ENCODE measurements around the gene NANOS3. TPM values are rescaled to one million over a fixed set of nuclear protein-coding genes. Genes with fewer than 3 reads are reported as not detected.

Gene NANOS3
- total RNA-seq, 2 experiments from 2014 or later = 1.1 to 2.8 TPM

DNA sequence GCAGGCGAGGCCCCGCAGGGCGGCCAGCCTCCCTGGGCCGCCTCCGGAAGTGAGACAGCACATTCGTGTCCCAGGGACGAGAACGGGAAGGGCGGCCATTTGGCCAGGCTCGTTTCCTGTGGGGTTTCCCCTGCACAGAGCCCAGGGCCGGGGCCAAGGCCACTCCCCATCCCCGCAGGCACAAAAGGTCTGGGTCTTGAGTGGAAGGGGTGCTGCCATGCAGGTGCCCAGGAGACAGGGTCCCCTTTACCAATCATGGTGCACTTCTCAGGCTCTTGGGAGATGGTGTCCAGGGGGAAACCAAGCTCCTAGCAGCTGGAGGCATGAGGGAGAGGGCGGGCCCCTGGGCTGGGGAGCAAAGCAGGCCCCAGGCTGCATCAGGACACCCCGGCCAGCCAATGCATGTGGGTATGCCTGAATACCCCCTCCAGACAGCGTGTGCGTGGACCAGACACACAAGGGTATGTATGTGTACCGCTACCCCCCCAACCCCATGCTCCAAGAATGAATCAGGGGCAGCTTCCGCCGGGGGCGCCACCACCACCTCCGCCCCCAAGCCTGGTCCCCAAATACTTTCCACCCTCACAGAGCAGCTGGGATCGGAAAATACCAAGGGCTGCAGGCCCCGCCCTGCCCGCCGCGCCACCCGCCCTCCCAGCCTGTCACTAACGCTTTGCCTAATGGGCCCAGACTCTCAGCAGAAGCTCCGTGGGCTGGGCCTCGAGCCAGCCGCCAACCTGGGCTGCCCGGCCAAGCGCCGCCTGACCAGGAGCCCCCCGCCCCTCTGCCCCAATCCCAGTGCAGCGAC, 37.6 kb upstream of the NANOS3 start:
- ATAC-seq (peak; percentile 37), DNase-seq (peak; percentile 94)
- CTCF ChIA-PET = interaction anchor here (0.8 to 5.9 kb wide), 4 partner anchors 23 to 50 kb away, joined by 3 to 50 read pairs (median 22); partner anchors contain the start of gene ZSWIM4
- H3K4me3 Mint-ChIP-seq = peak overlapping the region; percentile 90
- peaks cover 46% of the 10 kb centered on the region for H3K36me3 Mint-ChIP-seq
- H3K9me3 Mint-ChIP-seq (ENCODE audit: low read depth) = no peaks in the 10 kb centered on the region
- peaks cover 45% of the 10 kb centered on the region for H3K4me1 Mint-ChIP-seq
- H3K27me3 Mint-ChIP-seq = no peaks in the 10 kb centered on the region
- H3K27ac Mint-ChIP-seq = peak overlapping the region; percentile 95

- CTCF ChIA-PET = interaction anchor here (0.6 to 5.9 kb wide), 5 partner anchors 22 to 297 kb away, joined by 3 to 50 read pairs (median 3); partner anchors contain the start of genes ASF1B and ZSWIM4
- peaks cover 42% of the 10 kb centered on the region for H3K36me3 Mint-ChIP-seq
- H3K27ac Mint-ChIP-seq = peak overlapping the region; percentile 95
- H3K4me3 Mint-ChIP-seq = peak overlapping the region; percentile 90
- no peaks in the 10 kb centered on the region for H3K9me3 Mint-ChIP-seq (ENCODE audit: low read depth)
- no peaks in the 10 kb centered on the region for H3K27me3 Mint-ChIP-seq
- DNase-seq (no peak), ATAC-seq (no peak)
- H3K4me1 Mint-ChIP-seq = peaks cover 47% of the 10 kb centered on the region
Observed at GRCh38 chr19:13839938-13840304, 37.0 kb upstream of the NANOS3 start.

- Mint-ChIP-seq H3K4me3 (peak overlapping the region; percentile 90), H3K36me3 (peaks cover 39% of the 10 kb centered on the region), H3K27ac (peak overlapping the region; percentile 95), H3K9me3 (ENCODE audit: low read depth) (no peaks in the 10 kb centered on the region), H3K27me3 (no peaks in the 10 kb centered on the region), H3K4me1 (peaks cover 46% of the 10 kb centered on the region)
- CTCF ChIA-PET = interaction anchor here (0.6 to 5.9 kb wide), 6 partner anchors 11 to 296 kb away, joined by 3 to 50 read pairs (median 4); partner anchors contain the start of genes ASF1B and ZSWIM4
- DNase-seq (peak; percentile 71), ATAC-seq (peak; percentile 4)
Observed at GRCh38 chr19:13840305-13841085, 36.4 kb upstream of the NANOS3 start.

GRCh38 chr19:13841086-13841961, 35.6 kb upstream of the NANOS3 start:
- DNase-seq (no peak), ATAC-seq (peak; percentile 1)
- H3K27me3 Mint-ChIP-seq = no peaks in the 10 kb centered on the region
- peaks cover 46% of the 10 kb centered on the region for H3K4me1 Mint-ChIP-seq
- CTCF ChIA-PET = interaction anchor here (0.6 to 1.1 kb wide), 5 partner anchors 11 to 987 kb away, joined by 3 to 7 read pairs (median 4); partner anchors contain the start of gene ASF1B
- peaks cover 33% of the 10 kb centered on the region for H3K36me3 Mint-ChIP-seq
- peak overlapping the region; percentile 95 for H3K27ac Mint-ChIP-seq
- H3K4me3 Mint-ChIP-seq = peak overlapping the region; percentile 90
- no peaks in the 10 kb centered on the region for H3K9me3 Mint-ChIP-seq (ENCODE audit: low read depth)

DNA sequence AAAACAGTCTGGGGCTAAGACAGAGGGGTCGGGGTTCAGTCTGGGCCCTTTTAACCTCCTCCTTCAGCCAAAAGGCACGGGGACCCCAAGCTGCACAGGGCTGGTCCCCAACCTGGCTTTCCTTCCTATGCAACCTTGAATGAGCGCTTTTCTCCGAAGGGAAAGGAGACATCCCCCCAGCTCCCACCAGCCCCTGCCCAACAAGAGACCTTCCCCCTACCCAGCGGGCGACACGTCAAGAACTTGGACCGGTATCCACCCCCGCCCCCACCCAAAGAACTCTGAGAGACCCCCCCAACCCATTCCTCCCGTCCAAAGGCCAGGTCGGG, 35.0 kb upstream of the NANOS3 start:
- CTCF ChIA-PET = interaction anchor here (0.6 to 1.1 kb wide), 4 partner anchors 10 to 988 kb away, joined by 3 to 7 read pairs (median 4); no protein-coding TSS in a partner anchor
- Mint-ChIP-seq H3K27me3 (no peaks in the 10 kb centered on the region), H3K36me3 (peaks cover 33% of the 10 kb centered on the region), H3K4me3 (peak overlapping the region; percentile 90), H3K9me3 (ENCODE audit: low read depth) (no peaks in the 10 kb centered on the region), H3K4me1 (peaks cover 49% of the 10 kb centered on the region), H3K27ac (peak overlapping the region; percentile 95)
- ATAC-seq (no peak), DNase-seq (no peak)

DNA sequence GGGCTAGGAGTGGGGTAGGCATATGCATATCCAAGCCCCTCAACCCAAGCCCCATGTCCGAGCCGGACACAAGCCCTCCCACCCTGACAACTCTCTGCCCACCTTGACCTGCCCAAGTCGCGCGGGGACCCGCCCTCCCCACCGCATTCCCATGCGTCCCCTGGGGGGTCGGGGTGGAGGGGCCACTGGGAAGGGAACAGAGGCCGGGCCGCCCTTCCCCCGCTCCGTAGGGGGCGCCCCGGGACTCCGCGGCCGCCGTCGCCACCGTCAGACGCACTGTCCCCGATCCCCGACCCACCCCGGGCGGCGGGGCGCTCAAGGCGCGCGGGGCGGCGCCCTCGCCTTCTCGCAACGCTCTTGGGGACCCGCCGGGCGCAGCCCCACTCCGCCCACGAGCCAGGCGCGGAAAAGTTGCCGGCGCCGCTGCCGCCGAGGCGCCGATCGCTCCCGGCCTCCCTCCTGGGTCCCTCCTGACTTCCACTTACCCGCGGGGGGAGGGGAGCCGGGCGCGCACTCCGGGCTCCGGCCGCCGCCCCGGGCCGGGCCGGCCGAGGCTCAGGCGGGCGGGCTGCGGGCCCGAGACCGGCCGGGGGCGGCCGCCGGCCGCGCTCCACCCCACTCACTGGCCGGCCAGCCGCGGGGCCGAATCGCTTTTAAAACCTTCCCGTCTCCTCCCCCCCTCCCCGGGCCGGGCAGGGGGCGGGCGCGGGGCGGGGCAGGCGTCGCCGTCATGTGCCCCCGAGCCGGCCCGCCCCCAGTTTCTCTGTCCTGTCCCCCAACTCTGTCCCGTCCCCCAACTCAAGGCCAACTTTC, 34.4 kb upstream of the NANOS3 start:
- CTCF ChIA-PET = interaction anchor here (1.1 kb wide), 1 partner anchor 19 kb away, joined by 7 read pairs; no protein-coding TSS in a partner anchor
- Mint-ChIP-seq H3K27me3 (no peaks in the 10 kb centered on the region), H3K4me1 (peaks cover 46% of the 10 kb centered on the region), H3K27ac (peak overlapping the region; percentile 95), H3K36me3 (peaks cover 30% of the 10 kb centered on the region), H3K4me3 (peak overlapping the region; percentile 90), H3K9me3 (ENCODE audit: low read depth) (no peaks in the 10 kb centered on the region)
- DNase-seq = peak; percentile 83
- peak; percentile 6 for ATAC-seq

GRCh38 chr19:13843104-13843921, 33.6 kb upstream of the NANOS3 start:
- Mint-ChIP-seq H3K27me3 (no peaks in the 10 kb centered on the region), H3K4me1 (peaks cover 42% of the 10 kb centered on the region), H3K36me3 (peaks cover 26% of the 10 kb centered on the region), H3K27ac (peak overlapping the region; percentile 92), H3K9me3 (ENCODE audit: low read depth) (no peaks in the 10 kb centered on the region), H3K4me3 (peak overlapping the region; percentile 90)
- ATAC-seq (no peak), DNase-seq (no peak)
- CTCF ChIA-PET = interaction anchor here (1.7 kb wide), 1 partner anchor 18 kb away, joined by 4 read pairs; no protein-coding TSS in a partner anchor

DNA sequence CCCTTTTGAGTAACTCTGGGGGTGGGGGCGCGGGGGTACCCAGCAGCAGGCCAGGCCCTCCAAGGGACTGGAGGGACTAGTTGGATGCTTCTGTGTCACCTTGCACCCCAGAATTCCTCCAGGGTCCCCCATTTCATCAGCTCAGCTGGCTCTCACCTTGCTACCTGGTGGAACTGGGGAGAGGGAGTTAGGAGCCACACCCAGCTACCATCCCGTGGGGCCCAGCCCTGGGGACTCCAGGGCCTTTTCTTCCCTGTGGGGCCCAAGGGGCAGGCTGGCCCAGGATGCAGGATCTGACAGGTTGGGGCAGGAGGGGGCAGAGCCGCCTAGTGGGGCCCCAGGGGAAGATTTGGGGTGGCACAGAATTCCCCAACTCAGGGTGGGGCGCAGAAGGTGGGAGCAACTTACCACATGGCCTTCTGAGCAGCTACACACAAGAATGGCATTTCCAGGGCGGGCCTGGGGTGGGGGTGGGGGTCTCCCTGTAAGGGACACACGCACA, 32.8 kb upstream of the NANOS3 start:
- ATAC-seq (no peak), DNase-seq (no peak)
- no peaks in the 10 kb centered on the region for H3K27me3 Mint-ChIP-seq
- no peaks in the 10 kb centered on the region for H3K9me3 Mint-ChIP-seq (ENCODE audit: low read depth)
- peaks cover 20% of the 10 kb centered on the region for H3K36me3 Mint-ChIP-seq
- H3K27ac Mint-ChIP-seq = peak overlapping the region; percentile 76
- H3K4me1 Mint-ChIP-seq = peaks cover 38% of the 10 kb centered on the region
- CTCF ChIA-PET = interaction anchor here (1.7 kb wide), 1 partner anchor 17 kb away, joined by 4 read pairs; no protein-coding TSS in a partner anchor
- no peak overlapping the region for H3K4me3 Mint-ChIP-seq

DNA sequence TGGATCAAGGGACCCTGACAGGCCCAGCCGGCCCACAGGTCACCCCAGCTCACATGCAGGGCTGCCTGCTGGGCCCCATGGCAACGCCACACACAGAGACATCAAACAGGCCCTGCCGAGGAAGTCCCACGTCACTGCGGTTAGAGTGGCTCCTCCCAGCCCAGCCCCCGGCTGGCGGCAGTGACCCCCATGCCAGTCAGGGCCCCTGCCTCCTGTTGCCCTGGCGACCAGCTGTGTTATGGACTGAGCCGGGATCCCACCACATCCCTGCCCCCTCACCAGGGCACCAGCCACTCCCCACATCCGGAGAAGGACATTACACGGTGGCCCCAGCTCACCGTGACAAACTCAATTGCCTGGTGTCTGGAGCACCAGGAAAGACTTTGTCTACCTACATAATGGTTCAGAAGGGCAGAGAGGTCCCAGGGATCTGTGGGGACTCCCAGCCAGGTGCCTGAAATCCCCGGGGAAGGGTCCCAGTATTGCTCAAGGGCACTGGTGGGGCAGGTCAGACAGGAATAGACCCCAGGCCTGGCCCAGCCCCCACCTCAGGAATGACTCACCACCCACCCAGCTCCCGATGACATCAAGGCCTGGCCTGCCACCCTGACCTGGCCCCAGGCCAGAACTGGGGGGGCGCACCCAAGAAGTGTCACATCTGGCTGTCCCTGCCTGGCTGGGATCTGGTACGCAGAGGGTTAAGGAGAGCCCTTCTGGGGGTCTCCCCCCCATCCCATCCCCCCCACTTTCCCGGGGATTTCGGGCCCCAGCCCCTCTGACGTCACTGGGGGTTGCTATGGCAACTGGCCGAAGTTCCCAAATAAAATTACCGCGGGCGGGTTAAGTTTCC, 30.2 kb upstream of the NANOS3 start:
- Mint-ChIP-seq H3K36me3 (peaks cover 2% of the 10 kb centered on the region), H3K4me3 (peak overlapping the region; percentile 73), H3K9me3 (ENCODE audit: low read depth) (no peaks in the 10 kb centered on the region), H3K4me1 (peaks cover 49% of the 10 kb centered on the region), H3K27me3 (no peaks in the 10 kb centered on the region), H3K27ac (peak overlapping the region; percentile 95)
- CTCF ChIA-PET = interaction anchor here (0.8 to 9.2 kb wide), 8 partner anchors 10 to 230 kb away, joined by 3 to 91 read pairs (median 10); partner anchors contain the start of genes C19orf53 and MISP3
- DNase-seq (peak; percentile 98), ATAC-seq (peak; percentile 61)

DNA sequence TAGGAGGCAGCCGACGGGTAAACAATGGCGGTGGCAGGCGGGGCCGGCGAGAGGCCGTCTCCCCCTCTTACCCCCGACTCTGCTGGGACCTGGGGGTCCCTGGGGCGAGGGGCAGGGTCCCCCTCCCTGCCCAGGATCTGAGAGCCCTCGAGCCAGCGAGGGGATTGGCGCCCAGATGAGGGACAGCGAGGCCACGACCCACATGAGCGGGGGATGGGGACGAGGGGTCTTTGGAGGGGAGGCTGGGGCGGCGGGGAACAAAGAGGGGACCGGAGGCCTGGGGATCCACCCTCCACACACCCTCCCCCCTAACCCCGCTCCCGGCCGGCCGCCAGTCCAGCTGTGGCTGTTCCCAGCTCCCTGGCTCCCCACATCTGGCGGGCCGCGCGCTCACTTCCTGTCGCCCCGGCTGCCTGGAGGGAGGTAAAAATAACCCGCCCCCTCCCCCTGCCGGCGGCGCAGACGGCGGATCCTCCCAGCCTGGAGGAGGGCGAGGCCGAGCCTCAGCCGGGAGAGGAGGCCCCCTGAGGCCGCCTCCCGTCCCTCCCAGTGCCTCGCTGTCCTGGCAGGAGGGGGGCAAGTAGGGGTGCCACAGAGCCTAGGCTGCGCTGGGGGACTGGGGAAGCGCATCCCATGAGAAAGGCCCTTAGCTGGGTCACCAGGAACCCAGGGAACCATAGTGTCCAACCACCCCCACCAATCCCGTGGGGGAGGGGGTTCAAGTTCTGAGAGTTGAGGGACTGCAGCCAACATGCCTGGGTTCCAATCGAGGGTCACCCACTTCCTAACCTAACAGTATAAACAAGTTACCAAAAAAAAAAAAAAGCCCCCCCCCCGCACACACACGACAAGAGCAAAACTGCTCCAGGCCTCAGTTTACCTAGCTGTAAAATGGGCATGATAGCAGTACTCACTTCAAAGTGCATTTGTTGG, 29.3 kb upstream of the NANOS3 start:
- ATAC-seq (peak; percentile 20), DNase-seq (peak; percentile 89)
- Mint-ChIP-seq H3K27me3 (no peaks in the 10 kb centered on the region), H3K36me3 (no peaks in the 10 kb centered on the region), H3K9me3 (ENCODE audit: low read depth) (no peaks in the 10 kb centered on the region), H3K4me1 (peaks cover 49% of the 10 kb centered on the region), H3K4me3 (peak overlapping the region; percentile 73), H3K27ac (peak overlapping the region; percentile 95)
- CTCF ChIA-PET = interaction anchor here (1.5 to 9.2 kb wide), 6 partner anchors 10 to 225 kb away, joined by 3 to 91 read pairs (median 18); partner anchors contain the start of gene MISP3
